Breast epithelium (tissue), 3 donors: ENCODE measurements around the gene SYDE2.
"Not testable (repeated sequence)": the region's sequence is repeated elsewhere in the genome, so short reads cannot be mapped to it uniquely, and the experiment has no call there.

Experiments used
- CTCF ChIP-seq, 3 donors: fragments of 450-650 bp; IDR thresholded peaks; one replicate each; pipeline ENCODE4 v1.5.1; 2016 to 2017; ENCODE audit warnings: antibody characterized with exemption in 3 of 3, mild to moderate bottlenecking in 3 of 3, moderate library complexity in 3 of 3
- POLR2A ChIP-seq: fragments of 450-650 bp; IDR thresholded peaks from one replicate; pipeline ENCODE4 v1.6.1; 2016; ENCODE audit warnings: antibody characterized with exemption, mild to moderate bottlenecking, moderate library complexity
- POLR2AphosphoS5 ChIP-seq, 3 donors: sonication (generic); formaldehyde crosslinking; IDR thresholded peaks; one replicate each; pipeline ENCODE4 v1.6.1; 2017; ENCODE audit warnings: antibody characterized with exemption in 3 of 3

- not testable (repeated sequence) for TF ChIP-seq CTCF (IDR thresholded peaks at IDR 0.05); POLR2A; POLR2AphosphoS5 (IDR thresholded peaks at IDR 0.05)
Observed at GRCh38 chr1:85187021-85187420, 13.8 kb downstream of the SYDE2 start.
